AG10803 (cell line): ENCODE data around the gene BDKRB1.

Source experiments
- DNase-seq: peaks from one replicate; pipeline ENCODE4 v3.0.0; 2010; ENCODE audit warnings: low read depth
- H3K4me3 ChIP-seq: 2 replicates; pipeline ENCODE4 v1.5.1; 2011; ENCODE audit warnings: mild to moderate bottlenecking, low read length, control low read depth
- CTCF ChIP-seq: conservative IDR thresholded peaks from 2 replicates; pipeline ENCODE4 v1.5.1; 2011; ENCODE audit warnings: mild to moderate bottlenecking, low read length, control low read depth, inconsistent platforms

The BDKRB1 gene

GRCh38 chr14:96225213-96225612 is 30.8 kb upstream of the BDKRB1 start:
- TF ChIP-seq CTCF = no peak
- no peak for DNase-seq
- H3K4me3 ChIP-seq = no peak overlapping the region

- peak; percentile 47 for TF ChIP-seq CTCF
- H3K4me3 ChIP-seq = no peak overlapping the region
- peak; percentile 74 for DNase-seq
Observed at GRCh38 chr14:96225745-96226151, 30.3 kb upstream of the BDKRB1 start.

GRCh38 chr14:96227428-96227827 is 28.6 kb upstream of the BDKRB1 start:
- no peak for DNase-seq
- no peak for TF ChIP-seq CTCF
- no peak overlapping the region for H3K4me3 ChIP-seq

GRCh38 chr14:96229315-96229714 is 26.7 kb upstream of the BDKRB1 start:
- DNase-seq = no peak
- no peak for TF ChIP-seq CTCF

GRCh38 chr14:96231056-96231455 is 25.0 kb upstream of the BDKRB1 start:
- DNase-seq = no peak
- H3K4me3 ChIP-seq = no peak overlapping the region
- TF ChIP-seq CTCF = no peak

More at GRCh38 chr14:96229315-96229714, 26.7 kb upstream of the BDKRB1 start:
- no peak overlapping the region for H3K4me3 ChIP-seq

- no peak overlapping the region for H3K4me3 ChIP-seq
- no peak for DNase-seq
- no peak for TF ChIP-seq CTCF
Observed at GRCh38 chr14:96231526-96232130, 24.4 kb upstream of the BDKRB1 start.

- no peak for DNase-seq
- H3K4me3 ChIP-seq = no peak overlapping the region
- no peak for TF ChIP-seq CTCF
Observed at GRCh38 chr14:96232506-96232905, 23.5 kb upstream of the BDKRB1 start.
